Suprapubic skin (tissue), 4 donors: ENCODE data around the gene ZNHIT2. TPM values are rescaled to one million over a fixed set of nuclear protein-coding genes. Genes with fewer than 3 reads are reported as not detected.
A peak's percentile ranks its signal among the peaks of the same experiment; 100 is the strongest.

Experiments used
- DNase-seq, 2 donors: peaks; one replicate each; pipeline ENCODE4 v3.0.0-alpha.2; 2019; ENCODE audit warnings: low spot score in 2 of 2
- H3K27ac ChIP-seq: fragments of 200-600 bp; sonication (generic); one replicate; pipeline ENCODE4 v1.5.1; 2019
- H3K27me3 ChIP-seq: fragments of 200-600 bp; sonication (generic); one replicate; pipeline ENCODE4 v1.5.1; 2019
- H3K36me3 ChIP-seq: fragments of 200-600 bp; sonication (generic); one replicate; pipeline ENCODE4 v1.5.1; 2019
- H3K4me1 ChIP-seq: fragments of 200-600 bp; sonication (generic); one replicate; pipeline ENCODE4 v1.5.1; 2019
- H3K4me3 ChIP-seq: fragments of 200-600 bp; sonication (generic); one replicate; pipeline ENCODE4 v1.5.1; 2019; ENCODE audit warnings: mild to moderate bottlenecking
- H3K9me3 ChIP-seq: fragments of 200-600 bp; sonication (generic); one replicate; pipeline ENCODE4 v1.5.1; 2019
- CTCF ChIP-seq, 2 donors: fragments of 200-600 bp in 1 of 2; fragments of 450-650 bp in 1 of 2; sonication (generic) in 1 of 2; IDR thresholded peaks; one replicate each; pipeline ENCODE4 v1.5.1; 2016 to 2019; ENCODE audit warnings: antibody characterized with exemption in 2 of 2, mild to moderate bottlenecking in 1 of 2, moderate library complexity in 1 of 2
- EP300 ChIP-seq: sonication (generic); formaldehyde crosslinking; IDR thresholded peaks from one replicate; pipeline ENCODE4 v1.6.1; 2017; ENCODE audit warnings: antibody characterized with exemption
- POLR2A ChIP-seq, 2 donors: fragments of 450-650 bp; IDR thresholded peaks; one replicate each; pipeline ENCODE4 v1.6.1; 2017; ENCODE audit warnings: antibody characterized with exemption in 2 of 2, mild to moderate bottlenecking in 2 of 2, moderate library complexity in 2 of 2
- POLR2AphosphoS5 ChIP-seq, 3 donors: sonication (generic); formaldehyde crosslinking; IDR thresholded peaks; one replicate each; pipeline ENCODE4 v1.6.1; 2017; ENCODE audit warnings: antibody characterized with exemption in 3 of 3
- WGBS: methylation state at CpG from one replicate; pipeline ENCODE4 v1.1.5; 2018; 5-methylcytosine and 5-hydroxymethylcytosine counted together
- total RNA-seq, 4 donors: library from RNA; depleted of rRNA; stranded (reverse); fragments of >200 nt; gene quantifications; one replicate each; pipeline ENCODE4 v1.1.0, GENCODE V29; 2016

The ZNHIT2 gene
- total RNA-seq, 4 donors from 2014 or later = 9.0 to 23.3 (median 17.6) TPM

GRCh38 chr11:65109231-65110198, 8.0 kb downstream of the ZNHIT2 start:
- H3K9me3 ChIP-seq = no peaks in the 10 kb centered on the region
- WGBS = 85% methylated on average over 30 of the region's 36 CpGs
- peaks cover 26% of the 10 kb centered on the region for H3K36me3 ChIP-seq
- no peak for TF ChIP-seq CTCF (IDR thresholded peaks at IDR 0.05)
- no peak for TF ChIP-seq POLR2AphosphoS5 (IDR thresholded peaks at IDR 0.05)
- TF ChIP-seq POLR2A (IDR thresholded peaks at IDR 0.05) = no peak
- TF ChIP-seq EP300 = no peak
- no peak overlapping the region for H3K4me3 ChIP-seq
- no peaks in the 10 kb centered on the region for H3K27me3 ChIP-seq
- H3K4me1 ChIP-seq = peaks cover 54% of the 10 kb centered on the region
- H3K27ac ChIP-seq = peak overlapping the region; percentile 11
- peak in 1 of 2 donors; percentile 66 for DNase-seq

GRCh38 chr11:65108469-65109123, 8.9 kb downstream of the ZNHIT2 start:
- H3K9me3 ChIP-seq = no peaks in the 10 kb centered on the region
- peaks cover 58% of the 10 kb centered on the region for H3K4me1 ChIP-seq
- no peaks in the 10 kb centered on the region for H3K27me3 ChIP-seq
- H3K27ac ChIP-seq = peak overlapping the region; percentile 67
- no peak for TF ChIP-seq POLR2A (IDR thresholded peaks at IDR 0.05)
- TF ChIP-seq POLR2AphosphoS5 (IDR thresholded peaks at IDR 0.05) = no peak
- no peak for TF ChIP-seq EP300
- TF ChIP-seq CTCF (IDR thresholded peaks at IDR 0.05) = no peak
- no peak for DNase-seq
- 77% methylated on average over 11 of the region's 38 CpGs for WGBS
- H3K4me3 ChIP-seq = no peak overlapping the region
- peaks cover 26% of the 10 kb centered on the region for H3K36me3 ChIP-seq

GRCh38 chr11:65107751-65108468, 9.6 kb downstream of the ZNHIT2 start:
- 89% methylated on average over 20 of the region's 52 CpGs for WGBS
- DNase-seq = peak in 1 of 2 donors; percentile 65
- Histone ChIP-seq H3K36me3 (peaks cover 26% of the 10 kb centered on the region), H3K4me3 (no peak overlapping the region), H3K9me3 (no peaks in the 10 kb centered on the region), H3K27me3 (no peaks in the 10 kb centered on the region), H3K4me1 (peaks cover 58% of the 10 kb centered on the region), H3K27ac (peak overlapping the region; percentile 67)
- TF ChIP-seq CTCF (IDR thresholded peaks at IDR 0.05) (no peak), POLR2AphosphoS5 (IDR thresholded peaks at IDR 0.05) (no peak), POLR2A (IDR thresholded peaks at IDR 0.05) (no peak), EP300 (no peak)

GRCh38 chr11:65107078-65107477, 10.4 kb downstream of the ZNHIT2 start:
- TF ChIP-seq CTCF (IDR thresholded peaks at IDR 0.05) (no peak), EP300 (no peak), POLR2AphosphoS5 (IDR thresholded peaks at IDR 0.05) (no peak), POLR2A (IDR thresholded peaks at IDR 0.05) (no peak)
- Histone ChIP-seq H3K4me1 (peaks cover 58% of the 10 kb centered on the region), H3K27me3 (no peaks in the 10 kb centered on the region), H3K27ac (no peak overlapping the region), H3K4me3 (no peak overlapping the region), H3K36me3 (peaks cover 26% of the 10 kb centered on the region), H3K9me3 (no peaks in the 10 kb centered on the region)
- WGBS = 95% methylated on average over 11 of the region's 15 CpGs
- no peak for DNase-seq
